NCI-H446 treated with DMSO at 0.1 percent for 48 hours (cell line): Measurements from ENCODE around the gene PTPRN2.

Source experiments
- DNase-seq: peaks from one replicate; lab custom pipeline; 2025; lab: John Stamatoyannopoulos, UW

Gene PTPRN2

DNA sequence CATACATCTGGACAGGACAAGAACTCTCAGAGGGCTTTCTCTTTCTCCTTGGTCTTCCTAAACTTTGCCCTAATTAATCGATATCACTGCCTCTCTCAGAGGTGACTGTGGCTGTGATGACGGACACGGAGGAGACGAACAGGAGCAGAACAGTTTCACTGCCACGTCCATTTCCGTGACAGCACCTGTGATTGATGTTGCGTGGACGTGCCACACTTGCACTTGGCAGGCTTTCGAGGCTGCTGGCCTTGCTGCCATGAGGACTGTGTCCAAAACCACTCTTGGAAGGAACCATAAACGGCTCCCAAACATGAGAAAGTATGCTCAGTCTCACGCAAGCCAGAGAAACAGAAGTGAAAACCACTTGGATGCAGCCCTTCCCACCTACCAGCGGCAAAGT lies 942.7 kb downstream of the PTPRN2 start:
- DNase-seq: no peak

DNA sequence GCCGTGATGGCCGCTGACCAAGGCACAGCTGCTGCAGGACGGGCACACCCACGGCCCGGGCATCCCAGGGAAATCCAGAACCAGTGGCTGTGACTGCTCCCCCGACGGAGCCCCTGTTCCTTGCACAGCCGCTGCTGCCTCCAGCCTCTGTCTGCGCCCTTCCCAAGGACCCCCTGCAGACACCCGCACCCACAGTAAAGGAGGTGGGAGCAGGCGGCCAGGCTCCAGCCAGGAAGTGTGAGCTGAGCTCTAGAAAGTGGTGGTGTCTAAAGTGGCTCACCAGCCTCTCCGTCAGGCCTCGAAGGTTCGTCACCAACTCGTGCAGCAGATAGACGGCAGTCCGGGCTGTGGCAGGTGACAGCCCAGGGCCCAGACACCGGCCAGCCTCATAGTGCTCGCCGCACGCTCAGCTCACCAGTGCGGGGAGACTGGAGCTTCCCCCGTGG lies 944.1 kb downstream of the PTPRN2 start:
- no peak for DNase-seq

DNA sequence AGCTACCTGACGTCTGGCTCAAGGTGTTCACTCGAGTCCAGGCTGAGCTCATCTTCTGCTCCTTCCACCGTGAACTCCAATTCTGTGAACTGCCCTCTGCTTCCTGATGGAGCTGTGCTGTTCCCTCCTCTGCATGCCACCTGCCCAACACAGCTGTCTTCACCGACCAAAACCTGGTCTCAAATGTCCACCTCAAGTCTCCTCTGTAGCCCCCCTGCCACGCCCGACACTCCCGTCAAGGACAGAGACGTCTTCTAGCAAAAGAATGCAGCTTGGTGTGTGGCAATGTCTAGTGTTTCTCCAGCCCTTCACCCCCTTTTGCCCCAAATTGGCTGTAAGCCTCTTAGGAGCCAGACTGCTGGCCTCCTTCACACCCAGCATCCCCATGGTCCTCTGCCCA lies 945.8 kb downstream of the PTPRN2 start:
- no peak for DNase-seq

DNA sequence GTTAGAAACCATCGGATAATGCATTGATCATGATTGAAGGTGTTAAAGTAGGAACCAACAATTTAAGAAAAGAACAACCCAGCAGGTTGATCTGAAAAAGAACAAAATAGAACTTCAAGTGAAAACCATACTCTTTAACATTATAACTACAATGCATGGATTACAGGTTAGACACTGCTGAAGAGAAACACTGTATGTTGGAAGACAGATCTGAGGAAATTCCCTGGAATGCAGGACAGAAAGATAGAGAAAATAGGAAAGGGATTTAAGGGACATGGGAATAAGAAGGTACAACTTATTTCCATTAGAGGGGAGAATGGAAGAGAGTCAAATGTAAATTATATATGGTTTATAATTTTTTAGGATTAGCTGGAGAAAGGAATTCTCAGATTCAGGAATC lies 947.5 kb downstream of the PTPRN2 start:
- DNase-seq: no peak

DNA sequence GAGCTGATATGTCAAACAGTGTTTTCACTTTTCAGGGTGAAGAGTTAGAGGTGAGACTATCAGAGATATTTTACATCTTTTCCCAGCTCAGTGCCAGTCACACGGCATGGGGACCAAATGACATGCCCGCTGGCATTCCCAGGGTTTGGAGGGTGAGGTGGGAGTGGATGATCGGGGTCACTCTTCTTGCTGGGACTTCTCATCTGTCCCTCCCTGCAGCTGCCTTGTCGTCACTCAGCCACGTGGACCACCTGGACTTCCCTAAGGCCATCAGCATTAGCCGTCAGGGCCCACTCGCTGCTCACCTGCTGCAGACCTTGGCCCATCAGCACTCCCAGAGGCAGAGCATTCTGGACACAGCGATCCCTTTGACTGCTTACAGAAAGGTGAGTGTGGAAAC lies 949.1 kb downstream of the PTPRN2 start:
- DNase-seq: no peak

DNA sequence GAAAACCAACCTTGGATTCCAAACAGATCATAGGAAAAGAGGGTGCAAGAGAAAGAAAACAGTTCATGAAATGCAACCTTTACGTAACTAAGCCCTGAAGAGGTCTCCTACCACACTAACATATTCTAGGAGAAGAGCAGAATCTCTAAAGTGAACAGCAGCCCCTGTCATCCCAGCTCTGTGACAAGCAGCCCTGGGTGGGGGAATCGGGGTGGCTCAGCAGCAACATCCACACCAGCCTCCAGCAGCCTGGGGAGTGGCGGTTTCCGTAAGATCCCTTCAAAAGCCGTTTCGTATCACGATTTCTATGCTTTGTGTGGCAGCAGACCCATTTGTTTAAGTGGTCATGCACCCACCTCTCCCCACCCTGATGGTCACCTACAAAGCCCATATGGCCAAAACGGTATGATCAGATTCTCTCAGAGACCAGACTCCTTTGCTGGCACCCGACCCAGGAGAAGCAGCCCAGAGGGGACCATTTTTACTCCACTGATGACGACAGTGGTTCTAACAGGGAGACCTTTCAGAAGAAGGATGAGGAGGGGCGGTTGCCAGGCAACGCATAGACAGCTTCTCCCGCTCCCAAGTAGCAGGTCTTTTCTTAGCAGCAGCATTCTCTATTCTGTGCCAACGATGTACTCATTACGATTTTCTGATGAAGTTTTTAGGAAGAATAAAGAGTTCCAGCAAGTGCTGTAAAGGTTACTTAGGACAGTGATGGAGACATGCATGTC lies 950.2 kb downstream of the PTPRN2 start:
- no peak for DNase-seq

DNA sequence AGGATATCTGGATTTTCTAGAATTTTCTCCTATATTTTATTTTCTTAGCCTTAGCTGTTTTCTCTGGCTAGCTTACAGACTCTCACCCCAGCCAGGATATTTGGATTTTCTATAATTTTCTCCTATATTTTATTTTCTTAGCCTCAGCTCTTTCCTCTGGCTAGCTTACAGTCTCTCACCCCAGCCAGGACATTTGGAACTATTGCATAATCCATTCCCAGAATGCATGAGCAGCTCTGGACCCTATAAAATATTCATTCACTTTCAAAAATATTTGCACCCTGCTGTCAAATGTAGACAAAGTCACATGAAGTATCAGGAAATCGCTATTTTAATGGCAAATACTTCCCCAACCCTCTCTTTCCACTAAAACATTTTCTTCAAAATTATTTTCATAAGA lies 952.0 kb downstream of the PTPRN2 start:
- no peak for DNase-seq

DNA sequence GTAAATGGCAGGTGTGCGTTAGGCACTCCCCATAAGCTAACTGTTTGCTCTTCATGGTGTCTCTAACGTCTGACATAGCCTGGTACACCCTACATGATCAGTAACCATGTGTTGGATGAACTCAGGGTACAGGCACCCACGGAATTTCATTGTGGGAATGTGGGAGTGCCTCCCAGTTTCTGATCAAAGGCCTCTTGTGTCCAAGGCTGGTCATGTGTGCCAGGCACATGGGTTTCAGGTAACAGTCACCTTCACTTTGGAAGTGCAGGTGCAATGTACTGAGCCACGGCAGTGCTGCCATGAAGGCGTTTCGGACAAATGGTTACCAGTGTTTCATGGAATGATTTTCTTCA lies 952.5 kb downstream of the PTPRN2 start:
- no peak for DNase-seq

DNA sequence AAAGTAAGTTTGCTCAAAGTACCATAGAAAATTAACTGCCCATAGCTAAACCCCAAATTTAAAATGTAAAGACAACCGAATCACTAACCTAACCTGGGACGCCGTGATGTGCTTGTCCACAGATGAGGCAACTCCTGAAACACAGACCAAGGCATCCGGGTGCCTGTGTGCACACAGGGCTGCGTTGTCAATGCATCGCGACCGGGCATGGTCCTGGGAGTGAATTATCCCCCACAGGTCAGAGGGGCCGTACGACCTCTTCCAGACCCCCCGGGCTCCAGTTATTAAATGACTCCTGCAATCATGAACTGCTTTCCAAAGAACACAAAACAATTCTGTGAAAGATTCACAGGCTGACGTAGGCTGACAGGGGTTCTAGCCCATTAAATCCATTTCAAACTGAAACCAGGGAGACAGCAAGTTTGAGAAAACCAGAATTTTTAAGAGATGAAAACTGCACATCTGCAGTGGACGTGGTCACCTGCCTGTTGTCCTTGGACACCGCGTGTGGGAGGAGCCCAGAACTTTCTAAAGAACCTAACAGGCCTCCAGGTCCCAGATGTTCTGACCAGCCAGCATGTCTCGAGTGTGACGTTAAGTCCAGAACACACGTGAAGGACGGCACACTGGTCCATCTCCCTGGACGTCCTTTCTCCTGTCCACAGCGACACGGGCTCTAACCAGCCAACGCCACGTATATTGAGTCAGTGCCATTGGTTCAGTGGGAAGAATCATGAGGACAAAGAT lies 953.0 kb downstream of the PTPRN2 start:
- no peak for DNase-seq

DNA sequence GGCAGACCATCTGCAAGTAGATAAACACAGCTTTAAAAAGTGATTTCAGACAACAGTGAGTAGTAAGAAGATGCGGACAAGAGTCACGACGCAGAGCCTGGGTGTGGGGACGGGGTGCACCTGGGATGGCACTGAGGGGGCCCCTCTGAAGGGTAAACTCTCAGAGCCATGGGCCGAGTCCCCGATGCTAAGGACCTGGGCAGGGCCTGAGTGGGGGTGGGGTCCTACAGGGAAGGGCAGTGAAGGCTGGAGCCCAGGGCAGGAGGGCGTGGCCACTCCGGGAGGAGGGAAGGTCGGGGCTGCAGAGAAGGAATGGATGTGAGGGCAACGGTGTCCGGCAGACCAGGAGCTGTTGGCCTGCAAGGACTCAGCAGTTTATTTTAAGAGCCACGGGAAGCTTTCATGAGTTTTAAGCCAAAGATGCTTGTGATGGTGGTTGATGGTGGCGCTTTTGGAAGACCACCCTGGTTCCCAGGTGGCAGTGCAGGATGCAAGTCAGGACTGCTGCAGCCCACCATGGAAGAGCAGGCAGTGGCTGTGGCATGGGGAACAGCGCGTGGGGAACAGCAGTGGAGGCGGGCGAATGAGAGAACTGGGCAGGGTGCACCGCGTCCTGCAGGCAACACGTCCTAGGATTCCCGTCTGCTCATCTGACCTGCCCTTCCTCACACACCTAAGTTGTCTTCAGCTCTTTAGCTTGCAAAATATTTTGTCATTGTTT lies 954.0 kb downstream of the PTPRN2 start:
- DNase-seq: no peak

DNA sequence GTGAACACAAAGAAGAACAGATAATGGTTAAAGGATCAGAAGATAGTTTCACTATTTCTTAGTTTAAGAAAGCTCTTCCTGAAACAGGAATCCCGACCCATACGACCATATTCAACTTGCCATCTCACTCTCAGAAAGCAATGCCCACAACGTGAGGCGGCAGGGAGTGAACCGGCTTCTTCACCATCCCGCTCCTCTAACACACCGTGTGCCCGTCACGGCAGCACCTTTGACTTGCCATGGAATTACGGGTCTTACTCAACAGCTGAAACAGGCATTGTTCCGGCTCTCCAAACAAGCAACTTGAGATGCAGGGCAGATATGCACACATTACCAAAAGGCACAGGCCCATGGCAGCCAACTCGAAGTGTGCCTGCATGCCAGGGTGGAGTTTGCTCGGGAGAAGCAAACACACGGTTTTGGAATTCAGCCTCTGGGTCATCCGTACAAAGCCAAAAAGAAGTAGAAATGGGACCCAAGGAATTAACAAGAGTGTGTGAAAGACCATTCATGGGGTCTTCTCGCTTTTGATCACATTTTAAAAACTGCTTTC lies 957.2 kb downstream of the PTPRN2 start:
- DNase-seq: no peak

DNA sequence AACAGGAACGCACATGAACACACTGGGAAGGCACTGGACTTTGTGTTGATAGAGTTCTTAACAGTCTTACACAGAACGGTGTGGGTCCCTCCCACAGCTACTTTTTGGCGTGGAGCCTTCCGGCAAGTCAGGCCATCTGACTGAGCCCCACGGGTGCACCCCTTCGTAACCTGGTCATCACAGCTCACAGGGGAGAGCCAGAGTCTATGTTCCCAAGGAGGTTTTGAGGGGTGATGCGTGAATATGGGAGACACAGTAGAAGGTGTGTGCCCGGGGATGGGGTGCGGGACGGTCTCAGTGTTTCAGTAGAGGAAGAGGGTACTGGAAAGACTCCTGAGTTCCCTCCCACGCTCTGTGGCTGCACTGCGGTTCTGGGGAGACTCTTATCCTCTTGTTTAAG lies 959.2 kb downstream of the PTPRN2 start:
- no peak for DNase-seq

DNA sequence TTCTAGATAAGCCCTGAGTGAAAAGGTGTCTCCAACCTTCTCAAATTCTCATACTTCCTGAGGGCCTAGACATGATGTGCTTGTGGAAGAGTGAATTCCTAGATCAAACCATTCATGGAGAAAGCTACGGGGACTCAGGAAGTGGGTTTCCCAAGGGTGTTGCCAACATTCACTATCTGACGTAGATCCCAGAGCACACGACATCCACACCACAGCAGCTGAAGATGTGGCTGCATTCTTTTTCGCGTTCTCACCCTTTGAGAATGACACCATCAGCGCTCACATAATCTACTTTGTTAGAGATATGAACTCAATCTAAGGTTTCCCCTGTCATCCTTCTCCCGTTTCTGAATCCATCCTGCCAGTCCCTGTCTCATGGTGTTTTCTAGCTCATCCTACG lies 960.0 kb downstream of the PTPRN2 start:
- no peak for DNase-seq

DNA sequence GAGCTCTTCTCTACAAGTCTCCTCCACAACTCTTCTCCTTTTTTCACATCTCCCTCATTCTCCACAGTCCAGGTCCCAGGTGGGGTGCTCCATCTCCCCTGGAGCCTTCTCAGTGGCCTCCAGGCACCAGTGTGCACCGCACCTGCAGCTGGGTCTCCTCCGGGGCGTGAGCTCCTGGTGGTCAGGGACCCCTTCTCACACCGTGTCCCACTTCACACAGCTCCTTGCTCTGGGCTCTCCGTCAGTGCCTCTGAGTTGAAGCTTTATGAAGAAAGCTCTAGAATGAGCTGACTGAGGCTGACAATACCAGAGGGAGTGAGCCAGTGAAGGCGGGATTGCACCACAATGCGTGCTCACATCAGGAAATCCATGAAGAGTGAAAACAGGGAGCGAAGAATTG lies 960.6 kb downstream of the PTPRN2 start:
- DNase-seq: no peak

DNA sequence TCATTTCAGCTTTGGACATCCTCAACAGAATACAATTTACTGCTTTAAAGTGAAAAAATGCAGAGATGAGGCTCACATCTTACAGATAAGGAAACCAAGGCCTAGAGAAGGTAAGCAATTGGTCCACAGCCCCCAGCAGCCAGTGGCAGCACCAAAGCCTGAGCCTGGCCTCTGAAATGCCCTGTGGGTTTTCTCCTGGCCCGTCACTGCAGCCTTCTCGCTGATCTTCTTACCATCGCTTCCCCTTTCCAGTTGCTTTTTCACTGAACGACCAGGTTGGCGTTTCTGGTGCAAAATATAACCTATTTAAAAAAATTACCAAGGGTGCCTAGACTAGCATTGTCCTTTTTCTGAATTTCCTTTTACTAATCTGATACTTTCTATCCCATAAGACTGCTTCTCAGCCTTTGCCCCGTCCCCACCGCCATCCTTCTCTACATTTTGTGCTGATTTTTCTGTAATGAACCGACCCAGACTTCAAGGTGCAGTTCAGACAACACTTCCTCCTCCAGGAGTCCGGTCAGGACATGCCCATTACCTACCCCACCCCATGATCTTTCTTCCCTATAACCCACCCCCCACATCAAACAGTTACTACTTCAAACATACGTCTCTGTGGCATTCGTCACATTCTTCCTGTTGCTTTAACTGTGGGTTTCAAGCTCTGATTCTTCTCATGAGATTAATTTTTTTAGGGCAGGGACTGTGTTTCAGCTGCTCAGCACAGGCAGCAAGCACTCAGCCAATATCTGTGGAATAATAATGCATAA lies 961.5 kb downstream of the PTPRN2 start:
- no peak for DNase-seq

DNA sequence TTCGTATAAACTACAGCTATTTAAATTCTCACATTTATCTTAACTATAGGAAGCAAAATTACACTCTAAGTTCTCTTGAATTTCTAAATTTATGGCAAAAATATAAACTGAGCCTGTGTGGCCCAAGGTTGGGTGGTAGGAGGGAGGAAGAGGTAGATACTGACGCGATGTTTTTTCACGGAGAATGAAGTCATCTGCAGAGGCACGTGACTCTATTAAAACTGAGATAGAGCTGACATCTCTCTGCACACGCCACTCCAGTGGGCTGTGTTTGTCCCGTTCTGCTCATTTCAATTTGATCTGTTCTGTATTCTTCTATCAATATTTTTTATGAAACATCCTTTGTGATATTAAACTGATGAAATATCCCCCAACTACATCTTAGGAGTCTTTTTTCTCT lies 964.1 kb downstream of the PTPRN2 start:
- DNase-seq: no peak

DNA sequence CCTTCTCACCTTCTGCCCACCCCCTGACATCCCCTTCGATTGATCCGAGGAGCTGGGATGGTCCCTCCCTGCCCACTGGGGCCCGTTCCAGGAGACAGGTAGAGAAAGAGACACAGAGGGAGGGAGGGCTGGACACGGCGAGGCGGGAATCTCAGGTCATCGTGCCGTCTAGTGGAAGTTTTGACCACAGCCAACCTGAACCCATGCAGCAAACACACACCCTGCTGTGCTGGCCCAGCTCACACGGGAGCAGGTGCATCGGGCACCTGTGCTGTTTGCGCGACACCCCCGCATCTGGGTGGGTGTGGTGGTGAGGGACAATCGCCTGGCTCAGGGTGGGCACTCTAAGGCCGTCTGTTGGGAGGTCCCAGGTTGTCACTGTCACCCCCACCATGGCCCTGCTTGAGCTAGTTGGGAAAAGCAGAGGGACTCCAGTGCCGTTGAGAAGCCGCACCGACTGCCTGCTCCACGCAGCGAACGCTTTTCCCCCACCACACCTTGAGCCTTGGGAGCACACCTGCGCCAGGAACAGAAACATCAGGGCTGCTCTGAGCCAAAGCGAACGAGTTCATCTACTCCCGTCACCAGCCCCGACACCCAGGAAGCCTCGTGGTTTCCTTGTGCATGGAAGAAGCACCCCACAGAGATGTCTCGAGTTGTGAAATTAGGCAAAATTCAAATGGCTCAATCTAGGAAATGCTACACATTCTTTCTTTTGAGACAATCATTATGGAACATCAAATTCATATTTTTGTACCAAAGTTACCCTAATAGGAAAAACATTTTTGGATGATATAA lies 965.0 kb downstream of the PTPRN2 start:
- DNase-seq: no peak

DNA sequence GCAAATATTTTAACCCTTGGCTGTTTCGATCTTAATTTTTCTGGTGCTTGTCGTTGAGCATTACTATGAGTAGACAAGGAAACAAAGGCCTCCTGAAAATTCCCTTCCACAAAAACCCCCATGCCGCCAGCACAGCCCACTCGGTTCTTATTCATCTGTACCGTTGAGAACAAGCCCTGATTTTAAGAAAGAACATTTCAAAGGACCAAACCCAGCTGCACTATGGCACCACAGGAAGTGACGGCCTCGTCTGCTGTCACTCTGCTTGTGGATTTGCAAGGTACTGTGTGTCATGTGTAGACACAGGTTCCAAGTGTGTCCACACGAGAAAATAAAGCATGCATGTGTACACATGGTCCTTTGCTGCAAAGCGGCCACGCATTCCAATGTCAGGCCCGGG lies 965.6 kb downstream of the PTPRN2 start:
- no peak for DNase-seq

DNA sequence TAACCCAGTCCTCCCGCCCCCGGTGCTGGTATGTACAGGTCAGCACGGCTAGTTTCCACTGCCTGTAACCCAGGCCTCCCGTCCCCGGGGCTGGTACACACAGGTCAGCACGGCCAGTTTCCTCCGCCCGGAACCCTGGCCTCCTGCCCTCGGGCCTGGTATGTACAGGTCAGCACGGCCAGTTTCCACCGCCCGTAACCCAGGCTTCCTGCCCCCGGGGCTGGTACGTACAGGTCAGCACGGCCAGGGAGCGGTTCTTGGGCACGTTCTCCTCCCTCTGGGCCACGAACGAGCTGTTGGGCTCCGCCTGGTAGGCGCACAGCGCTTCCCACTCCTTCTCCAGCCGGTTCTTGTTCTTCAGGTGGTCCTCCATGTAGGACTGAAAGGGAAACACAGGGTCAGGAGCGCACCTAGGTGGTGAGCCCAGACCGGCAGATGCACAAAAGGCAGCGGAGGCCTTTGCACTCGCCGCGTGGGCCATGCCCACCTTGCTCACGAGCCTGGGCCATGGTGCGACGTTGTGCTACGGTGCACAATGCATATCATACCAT lies 966.4 kb downstream of the PTPRN2 start:
- DNase-seq: no peak

DNA sequence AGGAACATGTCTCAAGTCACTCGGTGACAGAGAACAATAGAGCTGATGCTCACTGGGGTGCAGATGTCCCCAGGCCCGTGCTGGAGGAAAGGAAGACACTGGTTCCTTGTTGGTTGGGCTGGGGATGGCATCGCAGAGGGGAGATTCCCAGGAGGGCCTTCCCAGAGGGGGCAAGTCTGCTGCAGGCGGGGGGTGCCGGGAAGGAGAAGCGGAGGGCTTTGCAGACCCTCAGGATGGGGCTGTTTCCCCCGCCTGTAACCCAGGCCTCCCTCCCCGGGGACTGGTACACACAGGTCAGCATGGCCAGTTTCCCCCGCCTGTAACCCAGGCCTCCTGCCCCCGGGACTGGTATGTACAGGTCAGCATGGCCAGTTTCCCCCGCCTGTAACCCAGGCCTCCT lies 967.0 kb downstream of the PTPRN2 start:
- no peak for DNase-seq
